Esophagus squamous epithelium (tissue), 5 donors: Measurements from ENCODE around the gene TMEM161A. TPM values are rescaled to one million over a fixed set of nuclear protein-coding genes. Genes with fewer than 3 reads are reported as not detected.
A peak's percentile ranks its signal among the peaks of the same experiment; 100 is the strongest.

Experiments used
- DNase-seq: peaks from one replicate; lab custom pipeline; 2025; lab: John Stamatoyannopoulos, UW
- H3K27ac ChIP-seq, 4 donors: fragments of 200-600 bp; sonication (generic); one replicate each; pipeline ENCODE4 v1.5.1; 2016 to 2019; ENCODE audit warnings: mild to moderate bottlenecking in 1 of 4
- H3K27me3 ChIP-seq, 4 donors: fragments of 200-600 bp; sonication (generic); 1 replicate in 3 of 4; 2 replicates in 1 of 4; pipeline versions ENCODE4 v1.5.1 to v1.6.0; 2017 to 2021; ENCODE audit warnings: antibody characterized with exemption in 1 of 4
- H3K36me3 ChIP-seq, 3 donors: fragments of 200-600 bp; sonication (generic); one replicate each; pipeline ENCODE4 v1.5.1; 2016 to 2019
- H3K4me1 ChIP-seq, 3 donors: fragments of 200-600 bp; sonication (generic); one replicate each; pipeline ENCODE4 v1.5.1; 2017 to 2019
- H3K4me3 ChIP-seq, 4 donors: fragments of 200-600 bp; sonication (generic); 1 replicate in 3 of 4; 2 replicates in 1 of 4; pipeline ENCODE4 v1.5.1; 2016 to 2019; ENCODE audit warnings: mild to moderate bottlenecking in 2 of 4, moderate library complexity in 1 of 4
- H3K9me3 ChIP-seq, 3 donors: fragments of 200-600 bp; sonication (generic); one replicate each; pipeline ENCODE4 v1.5.1; 2016 to 2019
- POLR2A ChIP-seq, 4 donors: fragments of 450-650 bp; IDR thresholded peaks; one replicate each; pipeline ENCODE4 v1.6.1; 2017; ENCODE audit warnings: antibody characterized with exemption in 4 of 4, mild to moderate bottlenecking in 4 of 4, moderate library complexity in 3 of 4
- WGBS, 2 donors: methylation state at CpG; one replicate each; pipeline ENCODE4 v1.1.5; 2018; 5-methylcytosine and 5-hydroxymethylcytosine counted together
- intact Hi-C: fragments of 100-400 bp; cut with DNase I; formaldehyde crosslinking; loops from one replicate; pipeline ENCODE4 v1.15.0; 2022
- total RNA-seq, 4 donors: library from RNA; depleted of rRNA; stranded (reverse); fragments of >200 nt; gene quantifications; one replicate each; pipeline ENCODE4 v1.1.0, GENCODE V29; 2016
- TF ChIP-seq, protein P1 (sequence below), 6 experiments: fragments of 450-650 bp in 4 of 6; fragments of 200-600 bp in 2 of 6; sonication (generic) in 2 of 6; IDR thresholded peaks; one replicate each; pipeline ENCODE4 v1.5.1; 2016 to 2019; ENCODE audit warnings: antibody characterized with exemption in 6 of 6, mild to moderate bottlenecking in 4 of 6, moderate library complexity in 4 of 6
- donor health status: DM: yes; HTN: yes; CAD: no.

The TMEM161A gene
- total RNA-seq, 4 donors from 2014 or later = 11.0 to 30.3 (median 15.5) TPM

DNA sequence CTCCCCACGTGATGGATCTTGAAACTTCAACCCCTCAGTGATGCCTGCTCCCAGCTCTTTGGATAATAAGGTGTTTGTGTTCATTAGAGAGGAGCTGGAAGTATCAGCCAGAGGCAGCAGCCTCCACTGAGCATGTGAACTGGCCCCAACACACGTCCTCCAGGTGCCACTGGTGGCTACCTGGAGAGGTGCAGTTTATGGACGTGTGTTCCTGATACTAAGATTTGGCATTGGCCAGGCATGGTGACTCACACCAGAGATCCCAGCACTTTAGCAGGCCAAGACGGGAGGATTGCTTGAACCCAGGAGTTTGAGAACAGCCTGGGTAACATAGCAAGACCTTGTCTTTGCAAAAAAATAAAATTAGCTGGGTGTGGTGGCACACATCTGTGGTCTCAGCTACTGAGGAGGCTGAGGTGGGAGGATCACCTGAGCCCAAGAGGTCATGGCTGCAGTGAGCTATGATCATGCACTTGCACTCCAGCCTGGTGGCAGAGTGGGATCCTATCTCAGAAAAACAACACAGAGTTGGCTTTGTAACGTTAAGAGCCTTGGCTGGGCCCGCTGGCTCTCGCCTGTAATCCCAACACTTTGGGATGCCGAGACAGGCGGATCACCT, 40.1 kb downstream of the TMEM161A start:
- Histone ChIP-seq H3K27me3 (no peaks in the 10 kb centered on the region), H3K9me3 (peaks cover 0 to 6% (median 0%) of the 10 kb centered on the region in 3 donors), H3K4me1 (peaks cover 0 to 2% (median under 1%) of the 10 kb centered on the region in 3 donors), H3K27ac (no peak overlapping the region), H3K36me3 (peaks cover 0 to 53% (median 0%) of the 10 kb centered on the region in 3 donors), H3K4me3 (no peak overlapping the region)
- TF ChIP-seq, protein P1, sequence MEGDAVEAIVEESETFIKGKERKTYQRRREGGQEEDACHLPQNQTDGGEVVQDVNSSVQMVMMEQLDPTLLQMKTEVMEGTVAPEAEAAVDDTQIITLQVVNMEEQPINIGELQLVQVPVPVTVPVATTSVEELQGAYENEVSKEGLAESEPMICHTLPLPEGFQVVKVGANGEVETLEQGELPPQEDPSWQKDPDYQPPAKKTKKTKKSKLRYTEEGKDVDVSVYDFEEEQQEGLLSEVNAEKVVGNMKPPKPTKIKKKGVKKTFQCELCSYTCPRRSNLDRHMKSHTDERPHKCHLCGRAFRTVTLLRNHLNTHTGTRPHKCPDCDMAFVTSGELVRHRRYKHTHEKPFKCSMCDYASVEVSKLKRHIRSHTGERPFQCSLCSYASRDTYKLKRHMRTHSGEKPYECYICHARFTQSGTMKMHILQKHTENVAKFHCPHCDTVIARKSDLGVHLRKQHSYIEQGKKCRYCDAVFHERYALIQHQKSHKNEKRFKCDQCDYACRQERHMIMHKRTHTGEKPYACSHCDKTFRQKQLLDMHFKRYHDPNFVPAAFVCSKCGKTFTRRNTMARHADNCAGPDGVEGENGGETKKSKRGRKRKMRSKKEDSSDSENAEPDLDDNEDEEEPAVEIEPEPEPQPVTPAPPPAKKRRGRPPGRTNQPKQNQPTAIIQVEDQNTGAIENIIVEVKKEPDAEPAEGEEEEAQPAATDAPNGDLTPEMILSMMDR (IDR thresholded peaks at IDR 0.05) = peak in 1 of 6 experiments; percentile 26
- TF ChIP-seq POLR2A (IDR thresholded peaks at IDR 0.05) = no peak
- 46 to 90% methylated on average over 5 to 7 of the region's 9 CpGs for WGBS, 2 donors
- intact Hi-C loops = no loop called here
- DNase-seq = no peak

DNA sequence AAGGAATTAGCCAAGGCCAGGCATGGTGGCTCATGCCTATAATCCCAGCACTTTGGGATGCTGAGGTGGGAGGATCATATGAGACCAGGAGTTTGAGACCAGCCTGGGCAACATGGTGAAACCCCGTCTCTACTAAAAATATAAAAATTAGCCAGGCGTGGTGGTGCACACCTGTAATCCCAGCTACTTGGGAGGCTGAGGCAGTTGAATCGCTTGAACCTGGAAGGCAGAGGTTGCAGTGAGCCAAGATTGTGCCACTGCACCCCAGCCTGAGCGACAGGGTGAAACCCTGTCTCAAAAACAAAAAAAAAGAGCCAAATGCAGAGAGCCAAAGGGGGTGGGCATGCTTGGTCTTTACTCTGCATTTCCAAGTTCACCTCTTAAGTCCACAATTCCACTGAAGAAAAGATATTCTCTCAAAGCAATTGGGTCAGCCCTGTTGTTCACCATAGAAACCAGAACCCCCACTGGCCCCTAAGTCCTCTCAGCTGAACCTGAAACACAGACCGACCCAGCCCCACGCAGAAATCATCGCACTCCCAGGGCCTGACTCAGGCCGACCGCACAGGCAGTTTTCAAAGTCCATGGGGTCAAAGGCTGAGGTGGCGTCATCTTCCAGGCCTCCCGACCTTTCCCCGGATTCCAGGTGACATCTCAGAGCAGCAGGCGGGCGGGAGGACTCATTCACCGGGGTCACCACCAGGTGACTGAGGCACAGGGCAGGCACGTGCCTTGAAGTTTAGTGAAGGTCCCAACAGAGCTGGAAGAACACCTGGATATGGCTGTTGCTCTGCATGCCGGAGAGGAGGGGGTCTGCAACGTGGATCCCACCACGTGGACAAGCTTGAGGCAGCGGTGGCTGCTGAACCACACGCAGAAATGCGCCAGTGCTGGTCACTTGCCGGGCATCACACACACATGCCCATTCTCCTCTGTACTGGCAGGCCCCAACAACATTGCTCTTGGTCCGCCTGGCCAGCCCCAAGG, 41.3 kb downstream of the TMEM161A start:
- TF ChIP-seq, protein P1 (IDR thresholded peaks at IDR 0.05) = no peak
- TF ChIP-seq POLR2A (IDR thresholded peaks at IDR 0.05) = no peak
- no peaks in the 10 kb centered on the region for H3K4me1 ChIP-seq
- intact Hi-C loops = no loop called here
- H3K27ac ChIP-seq = no peak overlapping the region
- no peaks in the 10 kb centered on the region for H3K27me3 ChIP-seq
- H3K4me3 ChIP-seq = no peak overlapping the region
- 89 to 94% methylated on average over 10 to 12 of the region's 24 CpGs for WGBS, 2 donors
- H3K36me3 ChIP-seq = peaks cover 0 to 52% (median 0%) of the 10 kb centered on the region in 3 donors
- no peaks in the 10 kb centered on the region for H3K9me3 ChIP-seq
- DNase-seq = no peak

DNA sequence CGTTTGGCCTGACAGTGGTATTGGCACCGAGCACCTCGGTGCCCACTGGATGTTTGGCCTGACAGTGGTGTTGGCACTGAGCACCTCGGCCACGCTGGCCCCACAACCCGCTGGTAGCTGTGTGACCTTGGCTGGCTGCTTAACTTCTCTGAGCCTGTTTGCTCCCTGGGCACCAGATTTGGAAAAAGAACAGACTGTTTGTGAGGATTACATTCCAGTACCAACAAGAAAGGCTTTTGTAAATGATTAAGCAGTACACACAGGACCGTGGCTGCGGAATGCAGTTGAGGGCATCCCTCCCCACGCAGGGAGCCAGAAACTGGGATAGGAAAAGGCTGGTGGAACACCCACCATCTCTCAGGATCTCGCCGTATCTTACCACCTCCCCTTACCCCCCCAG, 42.6 kb downstream of the TMEM161A start:
- 70 to 81% methylated on average over 11 of the region's 11 CpGs for WGBS, 2 donors
- Histone ChIP-seq H3K4me3 (no peak overlapping the region), H3K27me3 (no peaks in the 10 kb centered on the region), H3K9me3 (no peaks in the 10 kb centered on the region), H3K27ac (no peak overlapping the region), H3K4me1 (no peaks in the 10 kb centered on the region), H3K36me3 (peaks cover 0 to 46% (median 0%) of the 10 kb centered on the region in 3 donors)
- intact Hi-C loops = no loop called here
- no peak for DNase-seq
- TF ChIP-seq, protein P1 (IDR thresholded peaks at IDR 0.05) = no peak
- no peak for TF ChIP-seq POLR2A (IDR thresholded peaks at IDR 0.05)

DNA sequence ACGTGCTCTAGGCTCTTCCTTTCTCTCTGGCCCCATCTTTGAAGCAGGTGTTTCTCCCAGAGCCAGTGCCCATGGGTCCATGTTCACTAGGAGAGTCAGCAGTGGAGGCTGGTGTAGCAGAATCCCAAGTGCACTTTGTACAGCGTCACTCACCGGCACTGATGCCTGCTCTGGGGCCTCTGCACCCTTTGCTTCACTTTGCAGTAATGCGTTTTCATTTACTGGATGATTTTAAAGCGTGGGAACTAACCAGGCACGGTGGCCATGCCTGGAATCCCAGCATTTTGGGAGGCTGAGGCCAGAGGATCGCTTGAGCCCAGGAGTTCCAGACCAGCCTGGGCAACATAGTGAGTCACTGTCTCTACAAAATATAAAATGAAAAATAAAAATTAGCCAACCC, 43.8 kb downstream of the TMEM161A start:
- Histone ChIP-seq H3K36me3 (peaks cover 0 to 39% (median 0%) of the 10 kb centered on the region in 3 donors), H3K4me1 (no peaks in the 10 kb centered on the region), H3K4me3 (no peak overlapping the region), H3K27me3 (no peaks in the 10 kb centered on the region), H3K27ac (no peak overlapping the region), H3K9me3 (no peaks in the 10 kb centered on the region)
- intact Hi-C loops = no loop called here
- WGBS, 2 donors = 87 to 95% methylated on average over 7 of the region's 7 CpGs
- TF ChIP-seq POLR2A (IDR thresholded peaks at IDR 0.05) = no peak
- TF ChIP-seq, protein P1 (IDR thresholded peaks at IDR 0.05) = no peak
- no peak for DNase-seq

DNA sequence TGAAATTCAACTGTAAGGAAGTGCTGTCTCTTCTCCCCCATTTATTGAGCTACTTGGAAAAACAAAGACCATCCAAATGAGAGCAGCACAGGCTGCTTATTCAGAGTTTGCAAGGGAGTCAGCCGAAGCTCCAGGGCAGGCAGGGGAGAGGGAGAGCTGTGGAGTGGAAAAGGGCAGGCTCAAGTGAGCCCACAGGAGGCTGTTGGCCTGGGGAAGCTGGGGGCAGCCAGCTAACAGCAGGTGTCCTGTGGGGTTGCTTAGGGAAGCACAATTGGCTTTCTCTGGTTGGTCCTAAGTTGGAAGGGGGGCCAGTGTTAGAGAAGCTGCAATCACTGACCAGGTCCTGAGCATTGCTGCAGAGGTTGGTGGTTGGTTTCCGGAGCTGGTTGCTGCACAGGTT, 50.6 kb downstream of the TMEM161A start:
- H3K9me3 ChIP-seq = no peaks in the 10 kb centered on the region
- TF ChIP-seq, protein P1 (IDR thresholded peaks at IDR 0.05) = no peak
- TF ChIP-seq POLR2A (IDR thresholded peaks at IDR 0.05) = no peak
- no peak overlapping the region for H3K4me3 ChIP-seq
- intact Hi-C loops = no loop called here
- H3K36me3 ChIP-seq = peaks cover 0 to 17% (median 0%) of the 10 kb centered on the region in 3 donors
- no peaks in the 10 kb centered on the region for H3K27me3 ChIP-seq
- no peak for DNase-seq
- WGBS, 2 donors = 86 to 88% methylated on average over 1 to 2 of the region's 2 CpGs
- peaks cover 5 to 19% (median 6%) of the 10 kb centered on the region in 3 donors for H3K4me1 ChIP-seq
- no peak overlapping the region for H3K27ac ChIP-seq
